ENCODE data around the gene UBL5.

DNA sequence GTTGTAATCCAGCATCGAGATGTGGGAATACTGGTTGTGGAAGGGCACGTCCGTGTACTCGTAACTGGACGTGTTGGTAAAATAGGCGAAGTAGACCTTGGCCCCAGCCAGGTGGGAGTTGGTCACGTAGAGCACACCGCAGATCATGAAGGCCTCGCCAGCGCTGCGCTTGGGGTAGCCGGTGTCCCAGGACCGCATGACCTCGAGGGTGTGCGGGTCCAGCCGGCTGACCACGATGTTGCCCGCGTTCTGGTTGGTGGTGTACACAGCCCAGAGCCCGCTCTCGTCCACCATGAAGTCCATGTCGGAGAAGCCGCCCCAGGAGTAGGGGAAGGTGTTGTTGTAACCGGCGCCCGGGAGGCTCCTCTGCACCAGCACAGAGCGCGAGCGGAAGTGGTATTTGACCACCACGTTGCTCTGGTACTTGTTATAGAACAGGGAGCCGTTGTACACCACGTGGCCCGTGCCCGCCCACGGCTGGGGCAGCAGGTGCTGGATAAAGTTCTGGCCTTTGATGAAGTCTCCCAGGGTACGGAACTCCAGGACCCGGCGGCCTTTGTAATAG, 26.6 kb downstream of the UBL5 start:
- TF ChIP-seq, protein P1, sequence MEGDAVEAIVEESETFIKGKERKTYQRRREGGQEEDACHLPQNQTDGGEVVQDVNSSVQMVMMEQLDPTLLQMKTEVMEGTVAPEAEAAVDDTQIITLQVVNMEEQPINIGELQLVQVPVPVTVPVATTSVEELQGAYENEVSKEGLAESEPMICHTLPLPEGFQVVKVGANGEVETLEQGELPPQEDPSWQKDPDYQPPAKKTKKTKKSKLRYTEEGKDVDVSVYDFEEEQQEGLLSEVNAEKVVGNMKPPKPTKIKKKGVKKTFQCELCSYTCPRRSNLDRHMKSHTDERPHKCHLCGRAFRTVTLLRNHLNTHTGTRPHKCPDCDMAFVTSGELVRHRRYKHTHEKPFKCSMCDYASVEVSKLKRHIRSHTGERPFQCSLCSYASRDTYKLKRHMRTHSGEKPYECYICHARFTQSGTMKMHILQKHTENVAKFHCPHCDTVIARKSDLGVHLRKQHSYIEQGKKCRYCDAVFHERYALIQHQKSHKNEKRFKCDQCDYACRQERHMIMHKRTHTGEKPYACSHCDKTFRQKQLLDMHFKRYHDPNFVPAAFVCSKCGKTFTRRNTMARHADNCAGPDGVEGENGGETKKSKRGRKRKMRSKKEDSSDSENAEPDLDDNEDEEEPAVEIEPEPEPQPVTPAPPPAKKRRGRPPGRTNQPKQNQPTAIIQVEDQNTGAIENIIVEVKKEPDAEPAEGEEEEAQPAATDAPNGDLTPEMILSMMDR (IDR thresholded peaks at IDR 0.05; ENCODE audit: low read depth, low read length, missing input control) = no peak
- TF ChIP-seq, protein P2, sequence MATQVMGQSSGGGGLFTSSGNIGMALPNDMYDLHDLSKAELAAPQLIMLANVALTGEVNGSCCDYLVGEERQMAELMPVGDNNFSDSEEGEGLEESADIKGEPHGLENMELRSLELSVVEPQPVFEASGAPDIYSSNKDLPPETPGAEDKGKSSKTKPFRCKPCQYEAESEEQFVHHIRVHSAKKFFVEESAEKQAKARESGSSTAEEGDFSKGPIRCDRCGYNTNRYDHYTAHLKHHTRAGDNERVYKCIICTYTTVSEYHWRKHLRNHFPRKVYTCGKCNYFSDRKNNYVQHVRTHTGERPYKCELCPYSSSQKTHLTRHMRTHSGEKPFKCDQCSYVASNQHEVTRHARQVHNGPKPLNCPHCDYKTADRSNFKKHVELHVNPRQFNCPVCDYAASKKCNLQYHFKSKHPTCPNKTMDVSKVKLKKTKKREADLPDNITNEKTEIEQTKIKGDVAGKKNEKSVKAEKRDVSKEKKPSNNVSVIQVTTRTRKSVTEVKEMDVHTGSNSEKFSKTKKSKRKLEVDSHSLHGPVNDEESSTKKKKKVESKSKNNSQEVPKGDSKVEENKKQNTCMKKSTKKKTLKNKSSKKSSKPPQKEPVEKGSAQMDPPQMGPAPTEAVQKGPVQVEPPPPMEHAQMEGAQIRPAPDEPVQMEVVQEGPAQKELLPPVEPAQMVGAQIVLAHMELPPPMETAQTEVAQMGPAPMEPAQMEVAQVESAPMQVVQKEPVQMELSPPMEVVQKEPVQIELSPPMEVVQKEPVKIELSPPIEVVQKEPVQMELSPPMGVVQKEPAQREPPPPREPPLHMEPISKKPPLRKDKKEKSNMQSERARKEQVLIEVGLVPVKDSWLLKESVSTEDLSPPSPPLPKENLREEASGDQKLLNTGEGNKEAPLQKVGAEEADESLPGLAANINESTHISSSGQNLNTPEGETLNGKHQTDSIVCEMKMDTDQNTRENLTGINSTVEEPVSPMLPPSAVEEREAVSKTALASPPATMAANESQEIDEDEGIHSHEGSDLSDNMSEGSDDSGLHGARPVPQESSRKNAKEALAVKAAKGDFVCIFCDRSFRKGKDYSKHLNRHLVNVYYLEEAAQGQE (IDR thresholded peaks at IDR 0.05) = no peak
- TF ChIP-seq TAF1 (conservative IDR thresholded peaks at IDR 0.05) = no peak
- no peak for TF ChIP-seq GABPA (IDR thresholded peaks at IDR 0.05 in 1 of 2, conservative IDR thresholded peaks at IDR 0.05 in 1 of 2)
- no peak for TF ChIP-seq YY1 (IDR thresholded peaks at IDR 0.05)
- TF ChIP-seq SP1 (IDR thresholded peaks at IDR 0.05) = no peak
- TF ChIP-seq NR2F2 (IDR thresholded peaks at IDR 0.05) = no peak

Data from liver (tissue), 3 donors.